Stimulated activated CD4-positive, alpha-beta T cell treated with anti-CD3 and anti-CD28 coated beads, Interleukin-1b, Interleukin-23, amount 100 ng/mL, for 4 hours (primary cell): ENCODE results near the gene DENND2C.

ENCODE experiments used
- DNase-seq, 2 donors: peaks; one replicate each; pipeline ENCODE4 v3.0.0-alpha.2; 2020; ENCODE audit warnings: low read depth in 2 of 2

DENND2C gene

GRCh38 chr1:114549137-114549536, 120.7 kb downstream of the DENND2C start:
- DNase-seq, result no peak

- no peak for DNase-seq
Measured at GRCh38 chr1:114547076-114547475, 122.8 kb downstream of the DENND2C start.

GRCh38 chr1:114545796-114546195, 124.1 kb downstream of the DENND2C start:
- DNase-seq, result no peak

GRCh38 chr1:114545315-114545714, 124.5 kb downstream of the DENND2C start:
- DNase-seq, result no peak

- no peak for DNase-seq
Measured at GRCh38 chr1:114540821-114541220, 129.0 kb downstream of the DENND2C start.

- no peak for DNase-seq
Measured at GRCh38 chr1:114540272-114540671, 129.6 kb downstream of the DENND2C start.

GRCh38 chr1:114536043-114536442, 133.8 kb downstream of the DENND2C start:
- no peak for DNase-seq

GRCh38 chr1:114535401-114535800, 134.4 kb downstream of the DENND2C start:
- DNase-seq, result no peak
